HK-2 (cell line): ENCODE measurements around the gene NXNL2.

Source experiments
- DNase-seq: peaks from one replicate; pipeline ENCODE4 v3.0.0-alpha.2; 2018; ENCODE audit not compliant: unreplicated experiment

Gene NXNL2

GRCh38 chr9:88578121-88579049 is 43.4 kb downstream of the NXNL2 start:
- peak; percentile 92 for DNase-seq

- no peak for DNase-seq
These were observed 44.2 kb downstream of the NXNL2 start for GRCh38 chr9:88579050-88579715.

GRCh38 chr9:88580961-88581360 is 46.0 kb downstream of the NXNL2 start:
- no peak for DNase-seq

GRCh38 chr9:88583901-88584596 is 49.1 kb downstream of the NXNL2 start:
- DNase-seq = no peak

- no peak for DNase-seq
These were observed 50.4 kb downstream of the NXNL2 start for GRCh38 chr9:88585426-88585825.

GRCh38 chr9:88586452-88586851 is 51.5 kb downstream of the NXNL2 start:
- DNase-seq = no peak

GRCh38 chr9:88587182-88587581 is 52.2 kb downstream of the NXNL2 start:
- DNase-seq = no peak

- DNase-seq = no peak
These were observed 53.1 kb downstream of the NXNL2 start for GRCh38 chr9:88587885-88588649.

- DNase-seq = no peak
These were observed 54.7 kb downstream of the NXNL2 start for GRCh38 chr9:88589656-88590055.

- no peak for DNase-seq
These were observed 55.7 kb downstream of the NXNL2 start for GRCh38 chr9:88590558-88591146.

- DNase-seq = peak; percentile 20
These were observed 58.7 kb downstream of the NXNL2 start for GRCh38 chr9:88593537-88594185.
